HepG2 (cell line): ENCODE results near the gene ALG11. TPM values are rescaled to one million over a fixed set of nuclear protein-coding genes. Genes with fewer than 3 reads are reported as not detected.

ENCODE experiments used
- ATAC-seq: fragments of 200-7000 bp; cut with Tn5 transposase; 3 replicates; pipeline ENCODE4 v1.9.1; 2020; ENCODE audit warnings: mild to moderate bottlenecking, moderate library complexity
- BruUV-seq: library from RNA; stranded (reverse); fragments of 400-500 nt; replicated peaks from 2 replicates; lab custom pipeline; 2021; lab: Mats Ljungman, UMichigan
- CTCF ChIA-PET: fragments of 300-600 bp; formaldehyde crosslinking; extraction: SDS; loops from one replicate; lab custom pipeline; 2021; ENCODE audit warnings: low total read pairs, inconsistent platforms, low intra/inter-chr PET ratio; lab: Yijun Ruan, JAX
- POLR2A ChIA-PET: fragments of 350-600 bp; sonication (Branson Sonifier 250); formaldehyde crosslinking; loops from one replicate; lab custom pipeline; 2020; ENCODE audit warnings: antibody characterized with exemption, inconsistent platforms; lab: Yijun Ruan, JAX
- DNase-seq: peaks from one replicate; pipeline ENCODE4 v3.0.0-alpha.2; 2015; ENCODE audit warnings: low spot score
- FAIRE-seq: peaks from 3 replicates; lab custom pipeline; 2011; peaks lifted over from hg19 to GRCh38; lab: Jason Lieb, UNC
- H2AFZ ChIP-seq: one replicate; pipeline ENCODE4 v1.6.1; 2011; ENCODE audit warnings: low read length, inconsistent platforms
- H3K27ac ChIP-seq: fragments of 300-600 bp; 3 replicates; pipeline ENCODE4 v1.8.0; 2011; ENCODE audit warnings: mixed run types, mild to moderate bottlenecking, mixed read lengths, low read length, inconsistent platforms; ENCODE audit not compliant: insufficient read depth; ENCODE audit errors: extremely low read length
- H3K27me3 ChIP-seq, 2 experiments: fragments of 200-600 bp in 1 of 2; 2 replicates in 1 of 2; 3 replicates in 1 of 2; pipeline versions ENCODE4 v1.6.0 to v1.8.0; 2011; ENCODE audit warnings: low read length in 2 of 2, mild to moderate bottlenecking in 2 of 2, moderate library complexity in 2 of 2, inconsistent platforms in 1 of 2; ENCODE audit not compliant: insufficient read depth in 2 of 2, control insufficient read depth in 1 of 2
- H3K36me3 ChIP-seq, 2 experiments: fragments of 200-600 bp in 1 of 2; replicated peaks in 1 of 2; 2 replicates in 1 of 2; 3 replicates in 1 of 2; pipeline versions ENCODE4 v1.5.1 to v1.8.0; 2011; ENCODE audit warnings: low read length in 2 of 2, inconsistent platforms in 1 of 2; ENCODE audit not compliant: insufficient read depth in 2 of 2, control insufficient read depth in 1 of 2
- H3K4me1 ChIP-seq: 2 replicates; pipeline ENCODE4 v1.5.1; 2012; ENCODE audit warnings: low read length, inconsistent platforms; ENCODE audit not compliant: insufficient read depth
- H3K4me2 ChIP-seq: 2 replicates; pipeline ENCODE4 v1.6.0; 2011; ENCODE audit warnings: low read depth, low read length, inconsistent platforms
- H3K4me3 ChIP-seq, 3 experiments: fragments of 200-600 bp in 1 of 3; sonication (generic), shearing (Covaris generic) in 1 of 3; replicated peaks in 1 of 3; 2 replicates each; pipeline ENCODE4 v1.5.1; 2011 to 2016; ENCODE audit warnings: low read length in 3 of 3, inconsistent platforms in 2 of 3, low read depth in 2 of 3, mild to moderate bottlenecking in 2 of 3, control low read depth in 1 of 3, mixed read lengths in 1 of 3; ENCODE audit not compliant: insufficient read depth in 1 of 3
- H3K79me2 ChIP-seq: one replicate; pipeline ENCODE4 v1.6.1; 2011; ENCODE audit warnings: low read length, inconsistent platforms; ENCODE audit not compliant: insufficient read depth
- H3K9ac ChIP-seq: 2 replicates; pipeline ENCODE4 v1.6.0; 2011; ENCODE audit warnings: mild to moderate bottlenecking, low read depth, low read length, inconsistent platforms; ENCODE audit not compliant: insufficient read depth
- H3K9me3 ChIP-seq: 2 replicates; pipeline ENCODE4 v1.5.1; 2012; ENCODE audit warnings: mild to moderate bottlenecking, low read length
- H4K20me1 ChIP-seq: 2 replicates; pipeline ENCODE4 v1.6.0; 2011; ENCODE audit warnings: inconsistent platforms, mild to moderate bottlenecking, low read length, moderate library complexity; ENCODE audit not compliant: insufficient read depth
- CCDC6 ChIP-seq: sonication (generic); formaldehyde crosslinking; IDR thresholded peaks from 2 replicates; pipeline ENCODE4 v1.8.1; 2022; ENCODE audit warnings: mild to moderate bottlenecking, missing genetic modification reagents, moderate library complexity
- PAWR ChIP-seq: sonication (generic); formaldehyde crosslinking; IDR thresholded peaks from 2 replicates; pipeline ENCODE4 v1.4.0; 2020; ENCODE audit warnings: missing genetic modification reagents, mild to moderate bottlenecking, borderline replicate concordance
- TBX3 ChIP-seq: fragments of 450-650 bp; IDR thresholded peaks from 2 replicates; pipeline ENCODE4 v1.6.1; 2017; ENCODE audit warnings: antibody characterized with exemption, mild to moderate bottlenecking, inconsistent platforms, borderline replicate concordance
- TSC22D2 ChIP-seq: sonication (generic); formaldehyde crosslinking; IDR thresholded peaks from 2 replicates; pipeline ENCODE4 v1.5.1; 2020; ENCODE audit warnings: missing genetic modification reagents, mild to moderate bottlenecking, borderline replicate concordance
- ZNF367 ChIP-seq: sonication (generic); formaldehyde crosslinking; IDR thresholded peaks from 2 replicates; pipeline ENCODE4 v1.4.0; 2020; ENCODE audit warnings: missing genetic modification reagents, borderline replicate concordance
- ZNF562 ChIP-seq: sonication (generic); formaldehyde crosslinking; IDR thresholded peaks from 2 replicates; pipeline ENCODE4 v1.8.0; 2022; ENCODE audit warnings: missing genetic modification reagents, borderline replicate concordance
- WGBS: methylation state at CpG from one replicate; pipeline ENCODE4 v1.1.6; 2017; ENCODE audit warnings: low lambda C conversion rate; 5-methylcytosine and 5-hydroxymethylcytosine counted together
- in situ Hi-C: cut with HindIII; loops from 2 replicates; pipeline ENCODE4 v1.10.0; 2017; ENCODE audit warnings: low pct_unique_long_range_greater_than_20kb; ENCODE audit not compliant: extremely low pct_ligation_motif_present
- intact Hi-C: fragments of 100-400 bp; cut with micrococcal nuclease; formaldehyde crosslinking; loops from one replicate; pipeline ENCODE4 v1.10.0; 2022; ENCODE audit not compliant: unreplicated experiment
- polyA plus RNA-seq, 8 experiments: library from polyadenylated mRNA; depleted of rRNA in 3 of 8; stranded (reverse) in 7 of 8; unstranded in 1 of 8; fragments of >200 nt; fragmentation: Illumina TruSeq in 4 of 8; extraction: Trizol in 4 of 8; gene quantifications; 2 replicates each; pipeline versions ENCODE4 v1.2.1 to v1.2.3, GENCODE V29; 2011 to 2016; ENCODE audit warnings: low read depth in 4 of 8, missing spikeins in 1 of 8, mixed read lengths in 1 of 8; ENCODE audit not compliant: insufficient read depth in 1 of 8
- total RNA-seq, 5 experiments: library from RNA; depleted of rRNA; stranded (reverse); fragments of >200 nt; fragmentation: Illumina TruSeq; extraction: Trizol; gene quantifications; 2 replicates each; pipeline ENCODE4 v1.2.3, GENCODE V29; 2016; ENCODE audit warnings: low read depth in 1 of 5
- TF ChIP-seq, protein P1 (sequence below): sonication (generic); formaldehyde crosslinking; IDR thresholded peaks from 2 replicates; pipeline ENCODE4 v1.8.1; 2023; ENCODE audit warnings: missing genetic modification reagents, inconsistent platforms, borderline replicate concordance

The ALG11 gene
- total and polyA plus RNA-seq, 2 of the 13 experiments (the other 11 are each of a cell fraction or from before 2014, with no cell fraction given): 14.7 to 27.9 TPM

DNA sequence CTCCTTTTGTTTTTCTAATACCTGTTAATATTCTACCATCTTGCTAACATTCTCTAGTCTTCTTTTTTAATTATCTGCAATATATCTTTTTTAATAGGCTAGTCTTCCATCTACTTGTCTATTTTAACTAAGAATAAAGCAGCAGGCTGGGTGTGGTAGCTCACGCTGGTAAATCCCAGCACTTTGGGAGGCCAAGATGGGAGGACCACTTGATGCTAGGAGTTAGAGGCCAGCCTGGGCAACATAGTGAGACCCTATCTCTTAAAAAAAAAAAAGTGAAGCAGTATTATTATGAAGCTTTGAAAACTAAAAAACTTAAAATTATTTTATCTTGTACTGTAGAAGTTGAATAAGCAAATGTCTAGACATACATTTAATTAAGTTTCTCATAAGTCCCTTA is 15.6 kb downstream of the ALG11 start:
- ATAC-seq: no peak
- TF ChIP-seq TBX3 (no peak), PAWR (CRISPR knock-in tag) (no peak), ZNF367 (CRISPR knock-in tag) (no peak), CCDC6 (CRISPR knock-in tag) (no peak), ZNF562 (CRISPR knock-in tag) (no peak), TSC22D2 (no peak)
- TF ChIP-seq, protein P1, sequence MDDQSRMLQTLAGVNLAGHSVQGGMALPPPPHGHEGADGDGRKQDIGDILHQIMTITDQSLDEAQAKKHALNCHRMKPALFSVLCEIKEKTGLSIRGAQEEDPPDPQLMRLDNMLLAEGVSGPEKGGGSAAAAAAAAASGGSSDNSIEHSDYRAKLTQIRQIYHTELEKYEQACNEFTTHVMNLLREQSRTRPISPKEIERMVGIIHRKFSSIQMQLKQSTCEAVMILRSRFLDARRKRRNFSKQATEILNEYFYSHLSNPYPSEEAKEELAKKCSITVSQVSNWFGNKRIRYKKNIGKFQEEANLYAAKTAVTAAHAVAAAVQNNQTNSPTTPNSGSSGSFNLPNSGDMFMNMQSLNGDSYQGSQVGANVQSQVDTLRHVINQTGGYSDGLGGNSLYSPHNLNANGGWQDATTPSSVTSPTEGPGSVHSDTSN (CRISPR knock-in tag): no peak
- Histone ChIP-seq H4K20me1 (0 out of 2 replicates have a peak, but pooled peaks cover 5% of the 10 kb centered on the region), H3K27me3 (no peaks in the 10 kb centered on the region), H3K4me2 (no peak overlapping the region), H3K79me2 (peaks cover 13% of the 10 kb centered on the region), H3K4me3 (no peak overlapping the region), H2AFZ (no peak overlapping the region), H3K4me1 (peaks cover 45% of the 10 kb centered on the region), H3K27ac (no peak overlapping the region), H3K36me3 (peaks cover 2 to 19% of the 10 kb centered on the region in 2 experiments; a peak in 4 of 5 replicates), H3K9ac (no peak overlapping the region), H3K9me3 (no peaks in the 10 kb centered on the region)
- ChIA-PET POLR2A (no interaction called here), CTCF (no interaction called here)
- BruUV-seq: no TSS peak
- intact Hi-C loops (loop anchor here (2.0 to 5.0 kb wide), 3 partner anchors 41 to 89 kb away; no protein-coding TSS in a partner anchor), in situ Hi-C loops (no loop called here)
- FAIRE-seq: no peak
- DNase-seq: no peak
- WGBS: 100% methylated on average over 1 of the region's 1 CpG
